Retinal pigment epithelial cell (primary cell): ENCODE measurements around the gene GIMAP7.

Experiments used
- DNase-seq: peaks from one replicate; pipeline ENCODE4 v3.0.0-alpha.2; 2010; ENCODE audit warnings: low read depth
- H3K4me3 ChIP-seq: 2 replicates; pipeline ENCODE4 v1.5.1; 2011; ENCODE audit warnings: mild to moderate bottlenecking, low read length, control low read depth, moderate library complexity
- CTCF ChIP-seq: conservative IDR thresholded peaks from 2 replicates; pipeline ENCODE4 v1.5.1; 2011; ENCODE audit warnings: low read depth, low read length, control low read depth, inconsistent platforms

Gene GIMAP7

GRCh38 chr7:150514748-150515222 is at the start of gene GIMAP7:
TSS of gene GIMAP7 (plus strand) at chr7:150514872. CDS start at chr7:150519975, 5,103 bp downstream.
- no peak within 1 kb of the TSS for H3K4me3 ChIP-seq
- no peak for DNase-seq
- TF ChIP-seq CTCF, result no peak

- H3K4me3 ChIP-seq, result no peak overlapping the region
- TF ChIP-seq CTCF, result no peak
- no peak for DNase-seq
Measured at GRCh38 chr7:150464962-150465361, 49.7 kb upstream of the GIMAP7 start.

GRCh38 chr7:150465414-150465813 is 49.3 kb upstream of the GIMAP7 start:
- H3K4me3 ChIP-seq, result no peak overlapping the region
- DNase-seq, result no peak
- no peak for TF ChIP-seq CTCF

GRCh38 chr7:150466477-150466876 is 48.2 kb upstream of the GIMAP7 start:
- H3K4me3 ChIP-seq, result no peak overlapping the region
- DNase-seq, result no peak
- no peak for TF ChIP-seq CTCF

- no peak for DNase-seq
- TF ChIP-seq CTCF, result no peak
- H3K4me3 ChIP-seq, result no peak overlapping the region
Measured at GRCh38 chr7:150468241-150468640, 46.4 kb upstream of the GIMAP7 start.

- DNase-seq, result no peak
- TF ChIP-seq CTCF, result no peak
- no peak overlapping the region for H3K4me3 ChIP-seq
Measured at GRCh38 chr7:150471886-150472285, 42.8 kb upstream of the GIMAP7 start.

GRCh38 chr7:150473902-150474301 is 40.8 kb upstream of the GIMAP7 start:
- no peak for DNase-seq
- TF ChIP-seq CTCF, result no peak
- H3K4me3 ChIP-seq, result no peak overlapping the region
